ENCODE measurements around the gene SPATS2.

- no peak for TF ChIP-seq CTCF (conservative IDR thresholded peaks at IDR 0.05; ENCODE audit: low read depth, low read length)
- no peak for TF ChIP-seq POLR2A (IDR thresholded peaks at IDR 0.05; ENCODE audit: low read depth, low read length)
- TF ChIP-seq MAZ (IDR thresholded peaks at IDR 0.05; ENCODE audit: borderline replicate concordance, low read depth, low read length) = no peak
- TF ChIP-seq CHD1 (IDR thresholded peaks at IDR 0.05; ENCODE audit: low read depth, low read length) = no peak
- TF ChIP-seq BHLHE40 (IDR thresholded peaks at IDR 0.05; ENCODE audit: low read depth, low read length) = no peak
- TF ChIP-seq FOS (IDR thresholded peaks at IDR 0.05; ENCODE audit: low read depth, low read length) = no peak
- no peak for TF ChIP-seq NFE2L2 (IDR thresholded peaks at IDR 0.05; ENCODE audit: low read depth, low read length)
- TF ChIP-seq RFX5 (IDR thresholded peaks at IDR 0.05; ENCODE audit: low read depth, low read length) = no peak
Observed at GRCh38 chr12:49330032-49330619, 37.1 kb upstream of the SPATS2 start.

Data from IMR-90 (cell line).